H1 (cell line): ENCODE results near the gene SEC63. TPM values are rescaled to one million over a fixed set of nuclear protein-coding genes. Genes with fewer than 3 reads are reported as not detected.
A peak's percentile ranks its signal among the peaks of the same experiment; 100 is the strongest.

ENCODE experiments used
- CTCF ChIA-PET: fragments of 300-600 bp; sonication (Branson Sonifier 250); formaldehyde crosslinking; loops from one replicate; lab custom pipeline; 2021; ENCODE audit not compliant: partially characterized antibody; lab: Charles Lee
- POLR2A ChIA-PET: fragments of 300-600 bp; sonication (Branson Sonifier 250); formaldehyde crosslinking; loops from one replicate; lab custom pipeline; 2021; ENCODE audit warnings: inconsistent platforms; ENCODE audit not compliant: partially characterized antibody; lab: Charles Lee
- DNase-seq, 2 experiments: peaks; one replicate each; pipeline versions ENCODE4 v3.0.0 to v3.0.0-alpha.2; 2010 to 2022; ENCODE audit warnings: low spot score in 2 of 2, low read depth in 1 of 2, mixed read lengths in 1 of 2
- FAIRE-seq: peaks from 2 replicates; lab custom pipeline; 2011; peaks lifted over from hg19 to GRCh38; lab: Jason Lieb, UNC
- H2AFZ ChIP-seq: 2 replicates; pipeline ENCODE4 v1.8.1; 2012; ENCODE audit warnings: low read length, inconsistent platforms
- H2AK5ac ChIP-seq: 2 replicates; pipeline ENCODE4 v1.6.1; 2013; ENCODE audit warnings: low read depth, low read length
- H2BK120ac ChIP-seq: replicated peaks from 2 replicates; pipeline ENCODE3; 2013; ENCODE audit warnings: low read depth, low read length, inconsistent platforms
- H2BK12ac ChIP-seq: 2 replicates; pipeline ENCODE4 v1.6.1; 2013; ENCODE audit warnings: low read depth, low read length
- H2BK15ac ChIP-seq: 2 replicates; pipeline ENCODE4 v1.6.1; 2013; ENCODE audit warnings: low read length
- H2BK20ac ChIP-seq: 2 replicates; pipeline ENCODE4 v1.6.1; 2013; ENCODE audit warnings: low read length
- H2BK5ac ChIP-seq: 2 replicates; pipeline ENCODE4 v1.6.1; 2013; ENCODE audit warnings: low read depth, low read length
- H3K14ac ChIP-seq: 2 replicates; pipeline ENCODE4 v1.6.1; 2013; ENCODE audit warnings: inconsistent platforms; ENCODE audit not compliant: insufficient read length
- H3K18ac ChIP-seq: 2 replicates; pipeline ENCODE4 v1.6.1; 2013; ENCODE audit warnings: low read length; ENCODE audit errors: extremely low read depth
- H3K23ac ChIP-seq: 2 replicates; pipeline ENCODE4 v1.6.1; 2013; ENCODE audit warnings: inconsistent platforms; ENCODE audit not compliant: insufficient read length
- H3K23me2 ChIP-seq: 2 replicates; pipeline ENCODE4 v1.6.1; 2013; ENCODE audit warnings: low read depth, low read length
- H3K27ac ChIP-seq: 2 replicates; pipeline ENCODE4 v1.6.1; 2011; ENCODE audit warnings: low read depth, low read length, inconsistent platforms
- H3K27me3 ChIP-seq, 4 experiments: replicated peaks in 1 of 4; 1 replicate in 1 of 4; 2 replicates in 3 of 4; pipeline versions ENCODE4 v1.6.1 to v1.8.1; 2011 to 2013; ENCODE audit warnings: low read length in 3 of 4, mild to moderate bottlenecking in 3 of 4, inconsistent platforms in 2 of 4, mixed read lengths in 2 of 4, moderate library complexity in 1 of 4; ENCODE audit not compliant: control insufficient read depth in 3 of 4, insufficient read depth in 3 of 4; ENCODE audit errors: extremely low read depth in 1 of 4
- H3K36me3 ChIP-seq, 4 experiments: 2 replicates each; pipeline versions ENCODE4 v1.6.1 to v1.8.1; 2011 to 2013; ENCODE audit warnings: mild to moderate bottlenecking in 4 of 4, low read length in 3 of 4, moderate library complexity in 2 of 4, control low read depth in 1 of 4, inconsistent platforms in 1 of 4; ENCODE audit not compliant: insufficient read depth in 4 of 4, control insufficient read depth in 2 of 4
- H3K4ac ChIP-seq: replicated peaks from 2 replicates; pipeline ENCODE3; 2013; ENCODE audit warnings: low read length, low read depth, mixed read lengths, inconsistent platforms; ENCODE audit not compliant: insufficient read length
- H3K4me1 ChIP-seq, 4 experiments: replicated peaks in 1 of 4; 1 replicate in 1 of 4; 2 replicates in 3 of 4; pipeline versions ENCODE4 v1.6.1 to v1.8.1; 2011 to 2013; ENCODE audit warnings: low read length in 3 of 4, inconsistent platforms in 2 of 4, mixed read lengths in 1 of 4; ENCODE audit not compliant: insufficient read depth in 4 of 4, control insufficient read depth in 3 of 4
- H3K4me2 ChIP-seq, 2 experiments: 2 replicates each; pipeline versions ENCODE4 v1.6.1 to v1.8.1; 2011 to 2013; ENCODE audit warnings: low read depth in 2 of 2, low read length in 2 of 2, control low read depth in 1 of 2, inconsistent platforms in 1 of 2, mild to moderate bottlenecking in 1 of 2; ENCODE audit not compliant: insufficient read depth in 1 of 2
- H3K4me3 ChIP-seq, 4 experiments: fragments of 200-600, 300-600 bp in 1 of 4; sonication (generic), shearing (Covaris generic), sonication (Bioruptor Twin) in 1 of 4; 2 replicates each; pipeline versions ENCODE4 v1.5.1 to v1.8.1; 2011 to 2016; ENCODE audit warnings: low read length in 4 of 4, low read depth in 3 of 4, control low read depth in 2 of 4, inconsistent platforms in 2 of 4, mild to moderate bottlenecking in 2 of 4, mixed read lengths in 1 of 4, moderate library complexity in 1 of 4; ENCODE audit not compliant: insufficient read depth in 2 of 4; ENCODE audit errors: extremely low read depth in 1 of 4
- H3K56ac ChIP-seq: replicated peaks from 2 replicates; pipeline ENCODE3; 2013; ENCODE audit warnings: low read depth, mild to moderate bottlenecking, mixed read lengths, low read length, inconsistent platforms; ENCODE audit not compliant: insufficient read length
- H3K79me1 ChIP-seq: 2 replicates; pipeline ENCODE4 v1.6.1; 2013; ENCODE audit warnings: low read depth, low read length, control low read depth
- H3K79me2 ChIP-seq, 2 experiments: 2 replicates each; pipeline versions ENCODE4 v1.6.1 to v1.8.1; 2012 to 2013; ENCODE audit warnings: low read length in 2 of 2, mild to moderate bottlenecking in 2 of 2, inconsistent platforms in 1 of 2; ENCODE audit not compliant: insufficient read depth in 2 of 2, control insufficient read depth in 1 of 2
- H3K9ac ChIP-seq, 4 experiments: replicated peaks in 1 of 4; 1 replicate in 1 of 4; 2 replicates in 3 of 4; pipeline versions ENCODE4 v1.6.1 to v1.8.1; 2011 to 2013; ENCODE audit warnings: low read depth in 3 of 4, low read length in 3 of 4, control low read depth in 2 of 4, mild to moderate bottlenecking in 2 of 4, moderate library complexity in 2 of 4, inconsistent platforms in 1 of 4; ENCODE audit errors: extremely low read depth in 1 of 4
- H3K9me3 ChIP-seq, 2 experiments: 2 replicates each; pipeline versions ENCODE4 v1.6.1 to v1.8.1; 2012 to 2013; ENCODE audit warnings: mild to moderate bottlenecking in 2 of 2, moderate library complexity in 2 of 2, control low read depth in 1 of 2, inconsistent platforms in 1 of 2, low read depth in 1 of 2, low read length in 1 of 2, mixed read lengths in 1 of 2; ENCODE audit not compliant: insufficient read depth in 2 of 2
- H4K20me1 ChIP-seq, 2 experiments: replicated peaks in 1 of 2; 2 replicates each; pipeline versions ENCODE3 to v1.8.1; 2011 to 2013; ENCODE audit warnings: inconsistent platforms in 2 of 2, low read length in 2 of 2, mild to moderate bottlenecking in 1 of 2; ENCODE audit not compliant: insufficient read depth in 2 of 2, control insufficient read depth in 1 of 2
- H4K5ac ChIP-seq: 2 replicates; pipeline ENCODE4 v1.6.1; 2013; ENCODE audit warnings: low read length, low read depth, mixed read lengths, inconsistent platforms; ENCODE audit not compliant: insufficient read length
- H4K8ac ChIP-seq: 2 replicates; pipeline ENCODE4 v1.8.0; 2013; ENCODE audit warnings: mild to moderate bottlenecking, moderate library complexity, low read length, inconsistent platforms; ENCODE audit not compliant: insufficient read depth; ENCODE audit errors: extremely low read depth
- H4K91ac ChIP-seq: replicated peaks from 2 replicates; pipeline ENCODE3; 2013; ENCODE audit warnings: low read length, mixed read lengths, inconsistent platforms; ENCODE audit not compliant: insufficient read length
- BACH1 ChIP-seq: IDR thresholded peaks from 2 replicates; pipeline ENCODE4 v1.6.1; 2012; ENCODE audit warnings: low read length, improper control_type of control experiment
- SP1 ChIP-seq: IDR thresholded peaks from 2 replicates; pipeline ENCODE4 v1.6.1; 2011; ENCODE audit warnings: low read depth, low read length
- TAF1 ChIP-seq: IDR thresholded peaks from 2 replicates; pipeline ENCODE4 v1.6.1; 2011; ENCODE audit warnings: mild to moderate bottlenecking, low read depth, low read length
- WGBS, 2 experiments: shearing (Covaris generic) in 1 of 2; methylation state at CpG; one replicate each; pipeline versions ENCODE4 v1.1.6 to v1.1.7; 2013 to 2015; ENCODE audit warnings: low lambda C conversion rate in 2 of 2, mixed read lengths in 2 of 2, inconsistent platforms in 1 of 2, low coverage in 1 of 2, missing lambda C conversion rate in 1 of 2; ENCODE audit not compliant: insufficient replicate concordance in 2 of 2, insufficient coverage in 1 of 2, insufficient read length in 1 of 2; ENCODE audit errors: extremely low coverage in 1 of 2, missing lambda C conversion rate in 1 of 2; 5-methylcytosine and 5-hydroxymethylcytosine counted together
- polyA plus RNA-seq, 7 experiments: library from polyadenylated mRNA; depleted of rRNA in 3 of 7; stranded (reverse) in 5 of 7; unstranded in 2 of 7; fragments of >200 nt in 5 of 7; fragments of 200-250 nt in 2 of 7; gene quantifications; 1 replicate in 5 of 7; 2 replicates in 1 of 7; 4 replicates in 1 of 7; pipeline versions ENCODE4 v1.2.1 to v1.2.3, GENCODE V29; 2011 to 2013; ENCODE audit warnings: missing spikeins in 2 of 7, mixed read lengths in 2 of 7
- total RNA-seq: library from RNA; stranded (reverse); fragmentation: NEBNext Ultra II Directional; extraction: Animal tissue kit (Norgen Biotek cat#: 25700); gene quantifications from 2 replicates; pipeline ENCODE4 v1.2.1, GENCODE V29; 2021

The SEC63 gene
- total and polyA plus RNA-seq, 2 of the 8 experiments (the other 6 are each of a cell fraction or from before 2014, with no cell fraction given) = 17.3 to 121 TPM

GRCh38 chr6:107864226-107865127, 93.5 kb downstream of the SEC63 start:
- H3K4me2 ChIP-seq = peak overlapping the region in 1 of 2 experiments; percentile 12; a peak in 1 of 4 replicates
- POLR2A ChIA-PET = interaction anchor here (0.6 to 0.9 kb wide), 2 partner anchors 52 to 1565 kb away, joined by 3 read pairs; no protein-coding TSS in a partner anchor
- H2BK20ac ChIP-seq = no peak overlapping the region

More at GRCh38 chr6:107864226-107865127, 93.5 kb downstream of the SEC63 start:
- Histone ChIP-seq H2BK15ac (0 out of 2 replicates have a peak overlapping the region, but pooled peaks have one; percentile 33), H4K91ac (no peak overlapping the region), H4K8ac (no peak overlapping the region), H3K56ac (no peak overlapping the region), H3K18ac (peak overlapping the region; percentile 42; the same call in 1 of the 2 replicates), H3K79me1 (no peaks in the 10 kb centered on the region), H3K4me3 (no peak overlapping the region), H3K79me2 (no peaks in the 10 kb centered on the region), H2AK5ac (no peak overlapping the region), H4K5ac (no peak overlapping the region), H3K9ac (no peak overlapping the region; a peak in 1 of 7 replicates), H3K14ac (no peak overlapping the region), H2AFZ (peak overlapping the region; percentile 50; the same call in 1 of the 2 replicates), H4K20me1 (no peaks in the 10 kb centered on the region), H3K4ac (no peak overlapping the region), H3K27me3 (no peaks in the 10 kb centered on the region), H3K23ac (no peak overlapping the region), H3K23me2 (no peaks in the 10 kb centered on the region), H3K9me3 (peaks cover 0 to 2% of the 10 kb centered on the region in 2 experiments; a peak in 1 of 4 replicates), H2BK120ac (no peak overlapping the region), H2BK12ac (no peak overlapping the region), H3K4me1 (peaks cover 0 to 14% (median 10%) of the 10 kb centered on the region in 4 experiments), H3K36me3 (no peaks in the 10 kb centered on the region), H2BK5ac (no peak overlapping the region), H3K27ac (no peak overlapping the region)
- FAIRE-seq (no peak), DNase-seq (no peak)
- TF ChIP-seq BACH1 = no peak
- TF ChIP-seq SP1 = no peak
- TF ChIP-seq TAF1 = no peak
- WGBS, 2 experiments = 70% methylated on average over 5 of the region's 5 CpGs; no CpG with 5 or more reads in 1 of the 2 experiments
- CTCF ChIA-PET = interaction anchor here (0.6 to 1.3 kb wide), 6 partner anchors 13 to 415 kb away, joined by 3 to 4 read pairs (median 3); no protein-coding TSS in a partner anchor
